HepG2 (cell line): ENCODE results near the gene CDC6. TPM values are rescaled to one million over a fixed set of nuclear protein-coding genes. Genes with fewer than 3 reads are reported as not detected.

Source experiments
- DR1 ChIP-seq: sonication (generic); formaldehyde crosslinking; IDR thresholded peaks from 2 replicates; pipeline ENCODE4 v1.8.0; 2021; ENCODE audit warnings: mild to moderate bottlenecking, missing genetic modification reagents, inconsistent platforms
- KLF6 ChIP-seq: IDR thresholded peaks from 2 replicates; pipeline ENCODE4 v1.8.0; 2016; ENCODE audit warnings: missing biosample characterization, missing genetic modification reagents
- NFE2 ChIP-seq: sonication (generic); formaldehyde crosslinking; IDR thresholded peaks from 2 replicates; pipeline ENCODE4 v1.4.0; 2020; ENCODE audit warnings: missing genetic modification reagents
- SCMH1 ChIP-seq: sonication (generic); formaldehyde crosslinking; IDR thresholded peaks from 2 replicates; pipeline ENCODE4 v1.9.0; 2021; ENCODE audit warnings: missing genetic modification reagents, mild to moderate bottlenecking, borderline replicate concordance
- ZFX ChIP-seq: sonication (generic); formaldehyde crosslinking; IDR thresholded peaks from 2 replicates; pipeline ENCODE4 v1.4.0; 2020; ENCODE audit warnings: mild to moderate bottlenecking, low read depth, missing genetic modification reagents, moderate library complexity
- ZNF160 ChIP-seq: sonication (generic); formaldehyde crosslinking; IDR thresholded peaks from 2 replicates; pipeline ENCODE4 v1.8.0; 2022; ENCODE audit warnings: mild to moderate bottlenecking, inconsistent platforms, missing genetic modification reagents
- ZNF83 ChIP-seq: sonication (generic); formaldehyde crosslinking; IDR thresholded peaks from 2 replicates; pipeline ENCODE4 v1.4.0; 2020; ENCODE audit warnings: missing genetic modification reagents, mild to moderate bottlenecking, borderline replicate concordance
- polyA plus RNA-seq, 8 experiments: library from polyadenylated mRNA; depleted of rRNA in 3 of 8; stranded (reverse) in 7 of 8; unstranded in 1 of 8; fragments of >200 nt; fragmentation: Illumina TruSeq in 4 of 8; extraction: Trizol in 4 of 8; gene quantifications; 2 replicates each; pipeline versions ENCODE4 v1.2.1 to v1.2.3, GENCODE V29; 2011 to 2016; ENCODE audit warnings: low read depth in 4 of 8, missing spikeins in 1 of 8, mixed read lengths in 1 of 8; ENCODE audit not compliant: insufficient read depth in 1 of 8
- total RNA-seq, 5 experiments: library from RNA; depleted of rRNA; stranded (reverse); fragments of >200 nt; fragmentation: Illumina TruSeq; extraction: Trizol; gene quantifications; 2 replicates each; pipeline ENCODE4 v1.2.3, GENCODE V29; 2016; ENCODE audit warnings: low read depth in 1 of 5
- TF ChIP-seq, protein P1 (sequence below): sonication (generic); formaldehyde crosslinking; IDR thresholded peaks from 2 replicates; pipeline ENCODE4 v1.4.0; 2020; ENCODE audit warnings: mild to moderate bottlenecking, missing genetic modification reagents
- TF ChIP-seq, protein P2 (sequence below): sonication (generic); formaldehyde crosslinking; IDR thresholded peaks from 2 replicates; pipeline ENCODE4 v1.4.0; 2020; ENCODE audit warnings: missing genetic modification reagents
- TF ChIP-seq, protein P3 (sequence below): sonication (generic); formaldehyde crosslinking; conservative IDR thresholded peaks from 2 replicates; pipeline ENCODE4 v1.4.0; 2020; ENCODE audit warnings: mild to moderate bottlenecking, missing genetic modification reagents, moderate library complexity
- TF ChIP-seq, protein P4 (sequence below): sonication (generic); formaldehyde crosslinking; IDR thresholded peaks from 2 replicates; pipeline ENCODE4 v1.4.0; 2020; ENCODE audit warnings: missing genetic modification reagents

The CDC6 gene
- total and polyA plus RNA-seq, 2 of the 13 experiments (the other 11 are each of a cell fraction or from before 2014, with no cell fraction given), result 17.4 to 114 TPM

DNA sequence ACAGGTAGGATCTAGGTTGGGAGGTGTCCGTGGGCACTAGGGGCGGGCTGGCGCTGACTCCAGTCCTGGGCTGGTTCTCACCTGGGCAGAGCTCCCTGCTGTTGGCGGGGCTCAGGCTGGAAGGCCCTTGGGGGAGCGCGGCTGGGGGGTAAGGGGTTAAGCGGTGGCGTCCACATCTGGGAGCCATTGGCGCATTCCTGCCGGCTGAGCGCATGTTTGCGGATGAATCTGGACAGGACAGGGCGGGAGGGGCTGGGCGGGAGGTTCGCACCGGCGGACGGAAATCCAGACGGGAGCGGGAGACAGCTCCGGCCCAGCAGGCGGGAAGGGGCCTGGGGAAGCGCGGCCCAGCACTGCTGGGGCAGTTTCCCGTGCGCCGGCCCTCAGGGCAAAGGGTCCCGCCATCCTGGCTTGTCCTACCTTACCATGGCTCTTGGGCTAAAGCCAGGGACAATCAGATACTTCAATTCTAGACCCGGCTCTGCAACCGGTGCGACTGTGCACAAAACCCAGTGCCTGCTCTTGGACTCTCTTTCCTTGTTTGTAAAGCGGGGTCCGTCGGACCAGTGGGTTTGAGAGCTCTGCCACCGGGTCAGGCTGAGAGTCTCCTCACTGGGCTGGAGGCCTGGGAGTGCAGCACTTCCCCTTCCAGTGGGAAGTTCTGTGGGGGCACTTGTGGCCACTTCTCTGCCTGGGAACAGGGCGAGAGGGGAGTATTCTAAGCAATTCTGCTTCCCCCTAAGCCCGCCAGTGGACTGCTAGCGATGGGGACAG is 29.1 kb downstream of the CDC6 start (continued):
- TF ChIP-seq ZNF160 (CRISPR knock-in tag) (no peak), NFE2 (CRISPR knock-in tag) (no peak), ZNF83 (CRISPR knock-in tag) (peak; percentile 93; the same call in 1 of the 2 replicates), SCMH1 (CRISPR knock-in tag) (no peak), ZFX (CRISPR knock-in tag) (peak; percentile 82; the same call in 1 of the 2 replicates), KLF6 (CRISPR knock-in tag) (peak; percentile 55; the same call in 1 of the 2 replicates), DR1 (CRISPR knock-in tag) (peak; percentile 33; the same call in 1 of the 2 replicates)
- TF ChIP-seq, protein P1, sequence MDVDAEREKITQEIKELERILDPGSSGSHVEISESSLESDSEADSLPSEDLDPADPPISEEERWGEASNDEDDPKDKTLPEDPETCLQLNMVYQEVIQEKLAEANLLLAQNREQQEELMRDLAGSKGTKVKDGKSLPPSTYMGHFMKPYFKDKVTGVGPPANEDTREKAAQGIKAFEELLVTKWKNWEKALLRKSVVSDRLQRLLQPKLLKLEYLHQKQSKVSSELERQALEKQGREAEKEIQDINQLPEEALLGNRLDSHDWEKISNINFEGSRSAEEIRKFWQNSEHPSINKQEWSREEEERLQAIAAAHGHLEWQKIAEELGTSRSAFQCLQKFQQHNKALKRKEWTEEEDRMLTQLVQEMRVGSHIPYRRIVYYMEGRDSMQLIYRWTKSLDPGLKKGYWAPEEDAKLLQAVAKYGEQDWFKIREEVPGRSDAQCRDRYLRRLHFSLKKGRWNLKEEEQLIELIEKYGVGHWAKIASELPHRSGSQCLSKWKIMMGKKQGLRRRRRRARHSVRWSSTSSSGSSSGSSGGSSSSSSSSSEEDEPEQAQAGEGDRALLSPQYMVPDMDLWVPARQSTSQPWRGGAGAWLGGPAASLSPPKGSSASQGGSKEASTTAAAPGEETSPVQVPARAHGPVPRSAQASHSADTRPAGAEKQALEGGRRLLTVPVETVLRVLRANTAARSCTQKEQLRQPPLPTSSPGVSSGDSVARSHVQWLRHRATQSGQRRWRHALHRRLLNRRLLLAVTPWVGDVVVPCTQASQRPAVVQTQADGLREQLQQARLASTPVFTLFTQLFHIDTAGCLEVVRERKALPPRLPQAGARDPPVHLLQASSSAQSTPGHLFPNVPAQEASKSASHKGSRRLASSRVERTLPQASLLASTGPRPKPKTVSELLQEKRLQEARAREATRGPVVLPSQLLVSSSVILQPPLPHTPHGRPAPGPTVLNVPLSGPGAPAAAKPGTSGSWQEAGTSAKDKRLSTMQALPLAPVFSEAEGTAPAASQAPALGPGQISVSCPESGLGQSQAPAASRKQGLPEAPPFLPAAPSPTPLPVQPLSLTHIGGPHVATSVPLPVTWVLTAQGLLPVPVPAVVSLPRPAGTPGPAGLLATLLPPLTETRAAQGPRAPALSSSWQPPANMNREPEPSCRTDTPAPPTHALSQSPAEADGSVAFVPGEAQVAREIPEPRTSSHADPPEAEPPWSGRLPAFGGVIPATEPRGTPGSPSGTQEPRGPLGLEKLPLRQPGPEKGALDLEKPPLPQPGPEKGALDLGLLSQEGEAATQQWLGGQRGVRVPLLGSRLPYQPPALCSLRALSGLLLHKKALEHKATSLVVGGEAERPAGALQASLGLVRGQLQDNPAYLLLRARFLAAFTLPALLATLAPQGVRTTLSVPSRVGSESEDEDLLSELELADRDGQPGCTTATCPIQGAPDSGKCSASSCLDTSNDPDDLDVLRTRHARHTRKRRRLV (CRISPR knock-in tag), result no peak
- TF ChIP-seq, protein P2, sequence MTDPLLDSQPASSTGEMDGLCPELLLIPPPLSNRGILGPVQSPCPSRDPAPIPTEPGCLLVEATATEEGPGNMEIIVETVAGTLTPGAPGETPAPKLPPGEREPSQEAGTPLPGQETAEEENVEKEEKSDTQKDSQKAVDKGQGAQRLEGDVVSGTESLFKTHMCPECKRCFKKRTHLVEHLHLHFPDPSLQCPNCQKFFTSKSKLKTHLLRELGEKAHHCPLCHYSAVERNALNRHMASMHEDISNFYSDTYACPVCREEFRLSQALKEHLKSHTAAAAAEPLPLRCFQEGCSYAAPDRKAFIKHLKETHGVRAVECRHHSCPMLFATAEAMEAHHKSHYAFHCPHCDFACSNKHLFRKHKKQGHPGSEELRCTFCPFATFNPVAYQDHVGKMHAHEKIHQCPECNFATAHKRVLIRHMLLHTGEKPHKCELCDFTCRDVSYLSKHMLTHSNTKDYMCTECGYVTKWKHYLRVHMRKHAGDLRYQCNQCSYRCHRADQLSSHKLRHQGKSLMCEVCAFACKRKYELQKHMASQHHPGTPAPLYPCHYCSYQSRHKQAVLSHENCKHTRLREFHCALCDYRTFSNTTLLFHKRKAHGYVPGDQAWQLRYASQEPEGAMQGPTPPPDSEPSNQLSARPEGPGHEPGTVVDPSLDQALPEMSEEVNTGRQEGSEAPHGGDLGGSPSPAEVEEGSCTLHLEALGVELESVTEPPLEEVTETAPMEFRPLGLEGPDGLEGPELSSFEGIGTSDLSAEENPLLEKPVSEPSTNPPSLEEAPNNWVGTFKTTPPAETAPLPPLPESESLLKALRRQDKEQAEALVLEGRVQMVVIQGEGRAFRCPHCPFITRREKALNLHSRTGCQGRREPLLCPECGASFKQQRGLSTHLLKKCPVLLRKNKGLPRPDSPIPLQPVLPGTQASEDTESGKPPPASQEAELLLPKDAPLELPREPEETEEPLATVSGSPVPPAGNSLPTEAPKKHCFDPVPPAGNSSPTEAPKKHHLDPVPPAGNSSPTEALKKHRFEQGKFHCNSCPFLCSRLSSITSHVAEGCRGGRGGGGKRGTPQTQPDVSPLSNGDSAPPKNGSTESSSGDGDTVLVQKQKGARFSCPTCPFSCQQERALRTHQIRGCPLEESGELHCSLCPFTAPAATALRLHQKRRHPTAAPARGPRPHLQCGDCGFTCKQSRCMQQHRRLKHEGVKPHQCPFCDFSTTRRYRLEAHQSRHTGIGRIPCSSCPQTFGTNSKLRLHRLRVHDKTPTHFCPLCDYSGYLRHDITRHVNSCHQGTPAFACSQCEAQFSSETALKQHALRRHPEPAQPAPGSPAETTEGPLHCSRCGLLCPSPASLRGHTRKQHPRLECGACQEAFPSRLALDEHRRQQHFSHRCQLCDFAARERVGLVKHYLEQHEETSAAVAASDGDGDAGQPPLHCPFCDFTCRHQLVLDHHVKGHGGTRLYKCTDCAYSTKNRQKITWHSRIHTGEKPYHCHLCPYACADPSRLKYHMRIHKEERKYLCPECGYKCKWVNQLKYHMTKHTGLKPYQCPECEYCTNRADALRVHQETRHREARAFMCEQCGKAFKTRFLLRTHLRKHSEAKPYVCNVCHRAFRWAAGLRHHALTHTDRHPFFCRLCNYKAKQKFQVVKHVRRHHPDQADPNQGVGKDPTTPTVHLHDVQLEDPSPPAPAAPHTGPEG (CRISPR knock-in tag), result peak; percentile 76; the same call in 1 of the 2 replicates
- TF ChIP-seq, protein P3, sequence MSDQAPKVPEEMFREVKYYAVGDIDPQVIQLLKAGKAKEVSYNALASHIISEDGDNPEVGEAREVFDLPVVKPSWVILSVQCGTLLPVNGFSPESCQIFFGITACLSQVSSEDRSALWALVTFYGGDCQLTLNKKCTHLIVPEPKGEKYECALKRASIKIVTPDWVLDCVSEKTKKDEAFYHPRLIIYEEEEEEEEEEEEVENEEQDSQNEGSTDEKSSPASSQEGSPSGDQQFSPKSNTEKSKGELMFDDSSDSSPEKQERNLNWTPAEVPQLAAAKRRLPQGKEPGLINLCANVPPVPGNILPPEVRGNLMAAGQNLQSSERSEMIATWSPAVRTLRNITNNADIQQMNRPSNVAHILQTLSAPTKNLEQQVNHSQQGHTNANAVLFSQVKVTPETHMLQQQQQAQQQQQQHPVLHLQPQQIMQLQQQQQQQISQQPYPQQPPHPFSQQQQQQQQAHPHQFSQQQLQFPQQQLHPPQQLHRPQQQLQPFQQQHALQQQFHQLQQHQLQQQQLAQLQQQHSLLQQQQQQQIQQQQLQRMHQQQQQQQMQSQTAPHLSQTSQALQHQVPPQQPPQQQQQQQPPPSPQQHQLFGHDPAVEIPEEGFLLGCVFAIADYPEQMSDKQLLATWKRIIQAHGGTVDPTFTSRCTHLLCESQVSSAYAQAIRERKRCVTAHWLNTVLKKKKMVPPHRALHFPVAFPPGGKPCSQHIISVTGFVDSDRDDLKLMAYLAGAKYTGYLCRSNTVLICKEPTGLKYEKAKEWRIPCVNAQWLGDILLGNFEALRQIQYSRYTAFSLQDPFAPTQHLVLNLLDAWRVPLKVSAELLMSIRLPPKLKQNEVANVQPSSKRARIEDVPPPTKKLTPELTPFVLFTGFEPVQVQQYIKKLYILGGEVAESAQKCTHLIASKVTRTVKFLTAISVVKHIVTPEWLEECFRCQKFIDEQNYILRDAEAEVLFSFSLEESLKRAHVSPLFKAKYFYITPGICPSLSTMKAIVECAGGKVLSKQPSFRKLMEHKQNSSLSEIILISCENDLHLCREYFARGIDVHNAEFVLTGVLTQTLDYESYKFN (CRISPR knock-in tag), result peak; percentile 48; the same call in 1 of the 2 replicates
- TF ChIP-seq, protein P4, sequence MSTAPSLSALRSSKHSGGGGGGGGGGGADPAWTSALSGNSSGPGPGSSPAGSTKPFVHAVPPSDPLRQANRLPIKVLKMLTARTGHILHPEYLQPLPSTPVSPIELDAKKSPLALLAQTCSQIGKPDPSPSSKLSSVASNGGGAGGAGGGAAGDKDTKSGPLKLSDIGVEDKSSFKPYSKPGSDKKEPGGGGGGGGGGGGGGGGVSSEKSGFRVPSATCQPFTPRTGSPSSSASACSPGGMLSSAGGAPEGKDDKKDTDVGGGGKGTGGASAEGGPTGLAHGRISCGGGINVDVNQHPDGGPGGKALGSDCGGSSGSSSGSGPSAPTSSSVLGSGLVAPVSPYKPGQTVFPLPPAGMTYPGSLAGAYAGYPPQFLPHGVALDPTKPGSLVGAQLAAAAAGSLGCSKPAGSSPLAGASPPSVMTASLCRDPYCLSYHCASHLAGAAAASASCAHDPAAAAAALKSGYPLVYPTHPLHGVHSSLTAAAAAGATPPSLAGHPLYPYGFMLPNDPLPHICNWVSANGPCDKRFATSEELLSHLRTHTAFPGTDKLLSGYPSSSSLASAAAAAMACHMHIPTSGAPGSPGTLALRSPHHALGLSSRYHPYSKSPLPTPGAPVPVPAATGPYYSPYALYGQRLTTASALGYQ (CRISPR knock-in tag), result peak; percentile 59; the same call in 1 of the 2 replicates
